PC-3 (cell line): Measurements from ENCODE around the gene P3H3. TPM values are rescaled to one million over a fixed set of nuclear protein-coding genes. Genes with fewer than 3 reads are reported as not detected.
A peak's percentile ranks its signal among the peaks of the same experiment; 100 is the strongest.

ENCODE experiments used
- ATAC-seq: fragments of 200-7000 bp; cut with Tn5 transposase; 2 replicates; pipeline ENCODE4 v1.9.1; 2020; ENCODE audit warnings: mild to moderate bottlenecking, moderate library complexity
- BruUV-seq: library from RNA; stranded (reverse); fragments of 400-500 nt; replicated peaks from 2 replicates; lab custom pipeline; 2021; lab: Mats Ljungman, UMichigan
- CTCF ChIA-PET: fragments of 300-600 bp; sonication (Branson Sonifier 250); formaldehyde crosslinking; loops from one replicate; lab custom pipeline; 2022; ENCODE audit warnings: antibody characterized with exemption; lab: Charles Lee
- POLR2A ChIA-PET: fragments of 300-600 bp; sonication (Branson Sonifier 250); formaldehyde crosslinking; loops from one replicate; lab custom pipeline; 2022; ENCODE audit warnings: antibody characterized with exemption; ENCODE audit not compliant: unreplicated experiment; lab: Charles Lee
- DNase-seq: peaks from one replicate; pipeline ENCODE4 v3.0.0-alpha.2; 2015
- H2AFZ ChIP-seq: fragments of 300-600 bp; sonication (generic); 2 replicates; pipeline ENCODE4 v1.6.0; 2016; ENCODE audit warnings: antibody characterized with exemption, low read length
- H3F3A ChIP-seq: fragments of 300-600 bp; sonication (generic); one replicate; pipeline ENCODE4 v1.6.0; 2017; ENCODE audit warnings: antibody characterized with exemption, low read length, control low read depth, mild to moderate bottlenecking; ENCODE audit not compliant: unreplicated experiment
- H3K27ac ChIP-seq: fragments of 300-600 bp; sonication (generic); 2 replicates; pipeline ENCODE4 v1.5.1; 2016; ENCODE audit warnings: mild to moderate bottlenecking, low read length
- H3K27me3 ChIP-seq: fragments of 300-600 bp; sonication (generic); 2 replicates; pipeline ENCODE4 v1.6.1; 2016; ENCODE audit warnings: low read length, mixed read lengths
- H3K36me3 ChIP-seq: fragments of 300-600 bp; sonication (generic); 2 replicates; pipeline ENCODE4 v1.6.1; 2016; ENCODE audit warnings: low read depth, mixed run types, low read length, mixed read lengths
- H3K4me1 ChIP-seq: fragments of 300-600 bp; sonication (generic); 2 replicates; pipeline ENCODE4 v1.5.1; 2016; ENCODE audit warnings: low read length; ENCODE audit not compliant: insufficient read depth
- H3K4me2 ChIP-seq: fragments of 300-600 bp; sonication (generic); 2 replicates; pipeline ENCODE4 v1.6.0; 2016; ENCODE audit warnings: low read length
- H3K4me3 ChIP-seq: fragments of 300-600 bp; sonication (generic); 2 replicates; pipeline ENCODE4 v1.5.1; 2016; ENCODE audit warnings: mild to moderate bottlenecking, low read length, mixed read lengths
- H3K79me2 ChIP-seq: fragments of 300-600 bp; sonication (generic); 2 replicates; pipeline ENCODE4 v1.6.1; 2017; ENCODE audit warnings: low read length, mixed read lengths
- H3K9ac ChIP-seq: fragments of 300-600 bp; sonication (generic); 2 replicates; pipeline ENCODE4 v1.6.0; 2016; ENCODE audit warnings: mild to moderate bottlenecking, low read length
- H3K9me2 ChIP-seq: fragments of 300-600 bp; sonication (generic); replicated peaks from 2 replicates; pipeline ENCODE4 v1.6.1; 2016; ENCODE audit warnings: mixed run types, low read length, mixed read lengths
- H3K9me3 ChIP-seq: fragments of 300-600 bp; sonication (generic); 2 replicates; pipeline ENCODE4 v1.6.1; 2016; ENCODE audit warnings: low read length, mixed read lengths
- H4K20me1 ChIP-seq: fragments of 300-600 bp; sonication (generic); 2 replicates; pipeline ENCODE4 v1.6.1; 2016; ENCODE audit warnings: low read length, mixed read lengths
- CTCF ChIP-seq: fragments of 300-600 bp; sonication (generic); conservative IDR thresholded peaks from 2 replicates; pipeline ENCODE4 v1.5.1; 2017; ENCODE audit warnings: antibody characterized with exemption, low read depth, mild to moderate bottlenecking, low read length
- EZH2 ChIP-seq: fragments of 300-600 bp; sonication (generic); IDR thresholded peaks from one replicate; pipeline ENCODE4 v1.6.1; 2017; ENCODE audit warnings: antibody characterized with exemption, mild to moderate bottlenecking, low read length; ENCODE audit not compliant: unreplicated experiment
- EZH2phosphoT487 ChIP-seq: fragments of 300-600 bp; sonication (generic); IDR thresholded peaks from 2 replicates; pipeline ENCODE4 v1.6.1; 2018; ENCODE audit warnings: mild to moderate bottlenecking, antibody characterized with exemption, low read length, borderline replicate concordance
- intact Hi-C: fragments of 100-400 bp; cut with micrococcal nuclease; formaldehyde crosslinking; loops from 2 replicates; pipeline ENCODE4 v1.9.0; 2023
- total RNA-seq: library from RNA; depleted of rRNA; stranded (reverse); fragments of >200 nt; gene quantifications from 2 replicates; pipeline ENCODE4 v1.2.3, GENCODE V29; 2014

P3H3 gene
- total RNA-seq, 1 experiment from 2014 or later, result 9.3 TPM

GRCh38 chr12:6791931-6792520 is 36.2 kb upstream of the P3H3 start:
- no peaks in the 10 kb centered on the region for H3K9me3 ChIP-seq
- H3F3A ChIP-seq, result no peaks in the 10 kb centered on the region
- H3K4me2 ChIP-seq, result no peak overlapping the region
- H3K4me3 ChIP-seq, result no peak overlapping the region
- no peaks in the 10 kb centered on the region for H3K9me2 ChIP-seq
- H3K27me3 ChIP-seq, result no peaks in the 10 kb centered on the region
- BruUV-seq, result no TSS peak
- H3K4me1 ChIP-seq, result no peaks in the 10 kb centered on the region
- CTCF ChIA-PET, result no interaction called here
- no peak for DNase-seq
- H3K9ac ChIP-seq, result no peak overlapping the region
- H3K79me2 ChIP-seq, result no peaks in the 10 kb centered on the region
- intact Hi-C loops, result no loop called here
- H2AFZ ChIP-seq, result 0 out of 2 replicates have a peak overlapping the region, but pooled peaks have one; percentile 34
- no peak for TF ChIP-seq EZH2phosphoT487
- TF ChIP-seq EZH2, result no peak
- TF ChIP-seq CTCF, result no peak
- H4K20me1 ChIP-seq, result no peaks in the 10 kb centered on the region
- no peaks in the 10 kb centered on the region for H3K36me3 ChIP-seq
- POLR2A ChIA-PET, result no interaction called here
- no peak for ATAC-seq
- no peak overlapping the region for H3K27ac ChIP-seq

GRCh38 chr12:6792522-6793201 is 35.5 kb upstream of the P3H3 start:
- Histone ChIP-seq H3K4me1 (no peaks in the 10 kb centered on the region), H3K4me3 (no peak overlapping the region), H3K27me3 (no peaks in the 10 kb centered on the region), H3K9ac (no peak overlapping the region), H3F3A (no peaks in the 10 kb centered on the region), H4K20me1 (no peaks in the 10 kb centered on the region), H3K9me2 (no peaks in the 10 kb centered on the region), H3K9me3 (no peaks in the 10 kb centered on the region), H3K79me2 (no peaks in the 10 kb centered on the region), H3K27ac (no peak overlapping the region), H3K4me2 (no peak overlapping the region), H3K36me3 (no peaks in the 10 kb centered on the region), H2AFZ (0 out of 2 replicates have a peak overlapping the region, but pooled peaks have one; percentile 34)
- ATAC-seq (no peak), DNase-seq (no peak)
- CTCF ChIA-PET, result no interaction called here
- POLR2A ChIA-PET, result no interaction called here
- TF ChIP-seq CTCF (no peak), EZH2 (no peak), EZH2phosphoT487 (no peak)
- BruUV-seq, result no TSS peak
- intact Hi-C loops, result no loop called here

- CTCF ChIA-PET, result no interaction called here
- no peaks in the 10 kb centered on the region for H3K4me1 ChIP-seq
- H3F3A ChIP-seq, result no peaks in the 10 kb centered on the region
- intact Hi-C loops, result no loop called here
- no peak overlapping the region for H3K9ac ChIP-seq
- no peaks in the 10 kb centered on the region for H4K20me1 ChIP-seq
- H3K79me2 ChIP-seq, result no peaks in the 10 kb centered on the region
- H2AFZ ChIP-seq, result no peak overlapping the region
- H3K27me3 ChIP-seq, result no peaks in the 10 kb centered on the region
- H3K4me3 ChIP-seq, result no peak overlapping the region
- DNase-seq, result no peak
- H3K4me2 ChIP-seq, result no peak overlapping the region
- TF ChIP-seq EZH2phosphoT487, result no peak
- TF ChIP-seq EZH2, result no peak
- no peak for TF ChIP-seq CTCF
- POLR2A ChIA-PET, result no interaction called here
- H3K36me3 ChIP-seq, result no peaks in the 10 kb centered on the region
- no TSS peak for BruUV-seq
- ATAC-seq, result no peak
- H3K9me3 ChIP-seq, result no peaks in the 10 kb centered on the region
- H3K9me2 ChIP-seq, result no peaks in the 10 kb centered on the region
- no peak overlapping the region for H3K27ac ChIP-seq
Measured at GRCh38 chr12:6795088-6795487, 33.1 kb upstream of the P3H3 start.
